Skin of body (tissue), 2 donors: Measurements from ENCODE around the gene TGM3. TPM values are rescaled to one million over a fixed set of nuclear protein-coding genes. Genes with fewer than 3 reads are reported as not detected.

Experiments
- DNase-seq: peaks from one replicate; lab custom pipeline; 2025; lab: John Stamatoyannopoulos, UW
- total RNA-seq: library from RNA; depleted of rRNA; stranded (reverse); fragments of >200 nt; gene quantifications from one replicate; pipeline ENCODE4 v1.2.3, GENCODE V29; 2014

Gene TGM3
- total RNA-seq, 1 donor from 2014 or later, result 16.6 TPM

GRCh38 chr20:2378893-2379292 is 83.1 kb downstream of the TGM3 start:
- no peak for DNase-seq

- no peak for DNase-seq
Measured at GRCh38 chr20:2379511-2380229, 83.9 kb downstream of the TGM3 start.

DNA sequence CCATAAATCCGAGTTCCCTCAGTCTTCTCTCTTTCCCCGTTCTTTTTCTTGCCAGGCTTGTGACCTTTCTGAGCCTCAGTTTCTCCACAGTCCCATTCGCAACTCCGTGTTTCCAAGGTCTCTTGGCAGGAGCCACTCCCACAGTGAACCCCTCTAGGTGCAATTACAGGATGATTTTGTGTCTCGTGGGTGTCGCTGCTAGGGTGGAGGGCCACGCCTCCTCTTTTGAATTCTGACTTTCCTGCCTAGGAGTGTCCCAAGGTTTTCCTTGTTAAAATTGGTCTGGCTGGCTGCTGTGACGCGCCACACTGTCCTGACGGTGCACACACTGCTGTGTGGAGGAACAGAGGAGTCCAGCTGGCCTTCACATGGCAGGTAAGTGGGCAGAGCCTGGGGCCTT is 84.8 kb downstream of the TGM3 start, which contains the start of gene TGM6:
TSS of gene TGM6 (plus strand) at position 301 of the 400 bp plus-strand sequence. CDS start at position 369, 68 bp downstream.
- no peak for DNase-seq

DNA sequence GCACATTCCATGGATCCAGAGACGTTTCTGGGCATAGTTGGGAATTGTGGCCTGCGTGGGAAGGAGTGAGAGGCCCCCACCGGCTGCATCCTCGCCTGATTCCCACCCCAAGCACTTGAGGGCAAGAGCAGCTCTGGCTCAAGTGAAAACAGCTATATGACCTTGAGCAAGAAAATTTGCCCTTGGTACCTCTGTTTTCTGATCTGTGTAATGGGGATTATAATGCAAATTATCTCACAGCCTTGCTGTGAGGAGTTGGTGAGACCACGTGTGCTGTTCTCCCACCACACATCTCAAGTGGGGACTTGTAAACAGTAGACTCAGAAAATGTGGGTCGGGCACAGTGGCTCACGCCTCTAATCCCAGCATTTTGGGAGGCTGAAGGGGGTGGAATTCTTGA is 85.5 kb downstream of the TGM3 start:
- DNase-seq, result no peak

DNA sequence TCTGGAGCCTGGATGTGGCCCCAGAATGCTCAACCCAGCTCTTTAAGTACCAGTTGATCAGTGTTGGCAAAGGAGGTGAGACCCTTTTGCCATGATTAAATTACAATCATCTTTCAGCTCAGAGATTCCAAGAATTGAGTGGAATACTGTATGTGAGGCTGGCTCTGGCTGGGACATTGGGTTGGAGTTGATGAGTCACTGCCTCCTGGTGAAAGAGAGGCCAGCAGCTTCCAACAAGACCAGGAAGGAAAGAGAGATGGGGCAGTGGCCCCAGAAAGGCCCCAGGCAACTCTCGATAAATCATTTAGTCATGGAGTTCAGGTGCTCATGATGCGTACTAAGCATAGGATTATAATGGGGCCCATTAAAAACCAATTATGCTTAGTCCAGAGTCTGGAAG is 87.0 kb downstream of the TGM3 start:
- no peak for DNase-seq

GRCh38 chr20:2385026-2385425 is 89.2 kb downstream of the TGM3 start:
- DNase-seq, result no peak

- DNase-seq, result no peak
Measured at GRCh38 chr20:2385496-2385895, 89.7 kb downstream of the TGM3 start.

DNA sequence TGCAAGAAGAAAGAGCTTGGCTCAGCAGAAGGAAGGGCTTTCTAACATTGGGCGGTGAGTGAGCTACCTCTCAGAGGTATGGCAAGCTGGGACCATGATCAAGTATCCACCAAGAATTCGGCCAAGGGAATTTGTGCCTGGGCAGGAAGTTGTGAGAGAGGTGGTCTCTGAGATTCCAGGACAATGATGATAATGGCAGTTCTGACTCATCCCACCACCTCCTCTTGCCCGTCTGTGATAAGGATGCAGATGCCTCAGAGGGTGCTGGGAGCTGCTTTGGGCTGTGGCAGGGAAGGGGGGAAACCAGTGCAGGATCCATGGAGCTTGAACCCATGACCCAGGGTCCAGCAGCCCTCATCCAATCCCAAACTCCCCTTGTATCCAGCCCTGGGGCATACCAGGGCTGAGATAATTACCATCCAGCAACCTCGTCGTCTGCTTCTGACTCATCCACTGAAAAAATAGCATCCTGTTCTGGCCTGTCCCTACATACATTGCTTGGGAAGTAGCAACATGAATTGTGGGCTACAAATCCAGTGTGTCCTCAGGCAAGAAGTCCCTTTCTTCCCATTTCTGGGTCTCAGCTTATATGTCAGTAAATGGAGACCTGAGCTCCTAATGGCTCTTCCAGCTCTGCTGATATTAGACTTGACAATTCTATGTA is 90.8 kb downstream of the TGM3 start:
- DNase-seq, result no peak

- DNase-seq, result no peak
Measured at GRCh38 chr20:2387180-2387577, 91.4 kb downstream of the TGM3 start.

DNA sequence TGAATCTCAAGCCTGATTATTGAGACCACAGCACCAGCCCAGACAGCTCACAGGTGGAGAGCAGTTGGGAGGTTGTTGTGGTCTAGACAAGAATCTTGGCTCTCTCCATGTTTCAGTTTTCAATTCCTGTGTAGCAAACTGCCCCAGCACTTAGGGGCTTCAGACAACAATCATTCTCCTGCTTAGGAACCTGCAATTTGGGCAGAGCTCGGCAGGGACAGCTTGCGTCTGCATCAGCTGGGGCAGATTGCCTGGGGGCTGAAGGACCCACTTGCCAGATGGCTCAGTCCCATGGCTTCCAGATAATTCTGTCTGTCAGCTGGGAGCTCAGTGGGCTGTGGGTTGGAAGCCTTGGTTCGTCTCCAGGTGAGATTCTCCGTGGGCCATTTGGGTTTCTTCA is 91.8 kb downstream of the TGM3 start:
- DNase-seq, result no peak

Other genes with a start within 250 kb of the TGM3 start
- 13.1 TPM for gene STK35, start 194.2 kb upstream of the TGM3 start, total RNA-seq
- gene TGM6, start 84.9 kb downstream of the TGM3 start, total RNA-seq, result 6.1 TPM
- 81.6 TPM for gene SNRPB, start 174.8 kb downstream of the TGM3 start, total RNA-seq
- gene ZNF343, start 212.9 kb downstream of the TGM3 start, total RNA-seq, result 17.4 TPM
- gene TMC2, start 240.6 kb downstream of the TGM3 start, total RNA-seq, result 0.10 TPM